ENCODE data around the gene FAM241B. TPM values are rescaled to one million over a fixed set of nuclear protein-coding genes. Genes with fewer than 3 reads are reported as not detected.

The FAM241B gene
- total RNA-seq, 1 experiment from 2014 or later, result 24.4 TPM

DNA sequence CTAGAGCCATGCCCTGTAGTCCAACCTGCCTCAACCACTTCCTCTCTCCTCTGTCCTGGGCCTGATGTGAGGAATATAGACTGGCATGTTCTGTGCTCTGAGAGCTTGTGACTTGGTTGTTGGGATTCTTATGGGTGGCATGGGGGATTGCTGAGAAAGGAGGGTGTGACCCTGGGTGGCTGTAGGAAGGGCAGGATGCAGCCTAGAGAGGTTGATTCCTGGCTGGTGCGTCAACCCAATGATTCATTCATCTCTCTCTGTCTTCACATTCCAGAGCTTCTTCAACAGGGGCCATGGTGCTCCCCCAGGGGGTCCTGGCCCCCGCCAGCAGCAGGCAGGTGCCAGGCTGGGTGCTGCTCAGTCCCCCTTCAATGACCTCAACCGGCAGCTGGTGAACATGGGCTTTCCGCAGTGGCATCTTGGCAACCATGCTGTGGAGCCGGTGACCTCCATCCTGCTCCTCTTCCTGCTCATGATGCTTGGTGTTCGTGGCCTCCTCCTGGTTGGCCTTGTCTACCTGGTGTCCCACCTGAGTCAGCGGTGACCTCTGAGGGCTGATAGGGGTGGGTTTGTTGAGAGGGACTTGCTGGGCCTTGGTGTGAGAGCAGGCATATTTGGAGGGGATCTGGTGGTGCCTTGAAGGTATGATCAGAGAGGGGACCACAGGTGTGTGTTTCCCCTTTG lies 2.6 kb downstream of the FAM241B start:
- H3K9me3 Mint-ChIP-seq, result no peaks in the 10 kb centered on the region
- H3K4me1 Mint-ChIP-seq, result peaks cover 18% of the 10 kb centered on the region
- TF ChIP-seq ZNF416 (CRISPR knock-in tag; IDR thresholded peaks at IDR 0.05) (no peak), JAZF1 (CRISPR knock-in tag; IDR thresholded peaks at IDR 0.05) (no peak), CREB1 (CRISPR knock-in tag; IDR thresholded peaks at IDR 0.05) (no peak), NFE2L1 (CRISPR knock-in tag; IDR thresholded peaks at IDR 0.05) (no peak)
- ChIA-PET POLR2A (no interaction called here), CTCF (interaction anchor here (1.6 to 2.2 kb wide), 2 partner anchors 117 to 224 kb away, joined by 5 to 7 read pairs; no protein-coding TSS in a partner anchor)
- peaks cover 17% of the 10 kb centered on the region for H3K36me3 Mint-ChIP-seq
- no peak for DNase-seq (ENCODE audit: low spot score)
- H3K4me3 Mint-ChIP-seq, result no peak overlapping the region
- peaks cover 15% of the 10 kb centered on the region for H3K27me3 Mint-ChIP-seq (ENCODE audit: low read depth)
- no peak for ATAC-seq
- H3K27ac Mint-ChIP-seq, result no peak overlapping the region

DNA sequence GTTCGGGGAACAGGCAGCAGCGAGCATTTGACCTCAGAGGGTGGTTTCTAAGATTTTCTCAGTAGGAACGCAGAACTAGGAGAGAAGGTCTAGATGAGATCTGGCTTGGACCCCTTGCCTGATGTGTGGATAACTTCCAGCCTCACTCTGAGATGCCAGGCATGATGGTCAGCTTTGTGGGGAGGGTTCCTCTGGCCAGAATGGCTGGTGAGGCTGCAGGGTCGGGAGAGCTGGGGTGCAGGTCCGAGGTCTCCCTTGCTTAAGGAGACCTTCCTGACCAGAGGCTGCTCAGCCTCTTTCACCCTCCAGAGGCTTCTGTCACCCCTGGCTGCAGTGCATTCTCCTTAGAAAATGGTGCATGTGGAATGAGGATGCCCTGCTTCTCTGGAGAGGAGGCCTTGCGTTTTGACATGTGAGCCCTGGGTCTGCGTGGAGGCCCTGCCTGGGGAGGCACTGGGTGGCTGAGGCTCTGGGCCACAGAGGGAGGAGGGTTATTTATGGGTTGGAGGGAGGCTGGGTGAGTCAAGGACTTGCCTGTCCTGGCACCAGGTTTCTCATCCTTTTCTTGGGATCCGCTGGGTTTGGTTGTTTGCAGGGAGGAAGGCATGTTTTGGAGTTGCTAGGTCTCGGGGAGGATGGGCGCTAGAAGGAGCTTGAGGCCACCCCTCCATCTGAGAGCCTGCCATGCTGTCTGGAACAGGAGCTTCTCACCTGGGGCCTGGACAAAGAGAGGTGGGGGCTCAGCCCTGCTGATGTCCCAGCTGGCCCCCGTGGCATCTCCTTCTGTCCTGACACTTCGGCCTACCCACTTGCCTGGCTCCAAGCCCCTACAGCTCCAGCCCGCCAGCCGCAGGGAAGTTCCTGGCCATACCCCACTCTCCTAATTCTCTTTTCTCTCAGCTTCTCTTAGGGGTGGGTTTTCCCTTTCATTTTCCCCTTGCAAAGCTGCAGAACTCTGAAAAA lies 3.9 kb downstream of the FAM241B start:
- Mint-ChIP-seq H3K9me3 (no peaks in the 10 kb centered on the region), H3K36me3 (peaks cover 17% of the 10 kb centered on the region), H3K4me1 (peaks cover 18% of the 10 kb centered on the region), H3K4me3 (no peak overlapping the region), H3K27me3 (ENCODE audit: low read depth) (peaks cover 4% of the 10 kb centered on the region), H3K27ac (no peak overlapping the region)
- ChIA-PET CTCF (interaction anchor here (1.2 to 15.6 kb wide), 7 partner anchors 12 to 227 kb away, joined by 3 to 511 read pairs (median 26); partner anchors contain the start of gene NEUROG3), POLR2A (interaction anchor here (3.4 kb wide), 1 partner anchor 118 kb away, joined by 19 read pairs; no protein-coding TSS in a partner anchor)
- ATAC-seq (no peak), DNase-seq (ENCODE audit: low spot score) (no peak)
- TF ChIP-seq USF2 (CRISPR knock-in tag; IDR thresholded peaks at IDR 0.05) (no peak), ZBTB21 (CRISPR knock-in tag; IDR thresholded peaks at IDR 0.05; ENCODE audit: borderline replicate concordance) (no peak), HMGXB4 (CRISPR knock-in tag; IDR thresholded peaks at IDR 0.05) (no peak), CBFB (CRISPR knock-in tag; IDR thresholded peaks at IDR 0.05; ENCODE audit: low read depth) (no peak)
- TF ChIP-seq, protein P1, sequence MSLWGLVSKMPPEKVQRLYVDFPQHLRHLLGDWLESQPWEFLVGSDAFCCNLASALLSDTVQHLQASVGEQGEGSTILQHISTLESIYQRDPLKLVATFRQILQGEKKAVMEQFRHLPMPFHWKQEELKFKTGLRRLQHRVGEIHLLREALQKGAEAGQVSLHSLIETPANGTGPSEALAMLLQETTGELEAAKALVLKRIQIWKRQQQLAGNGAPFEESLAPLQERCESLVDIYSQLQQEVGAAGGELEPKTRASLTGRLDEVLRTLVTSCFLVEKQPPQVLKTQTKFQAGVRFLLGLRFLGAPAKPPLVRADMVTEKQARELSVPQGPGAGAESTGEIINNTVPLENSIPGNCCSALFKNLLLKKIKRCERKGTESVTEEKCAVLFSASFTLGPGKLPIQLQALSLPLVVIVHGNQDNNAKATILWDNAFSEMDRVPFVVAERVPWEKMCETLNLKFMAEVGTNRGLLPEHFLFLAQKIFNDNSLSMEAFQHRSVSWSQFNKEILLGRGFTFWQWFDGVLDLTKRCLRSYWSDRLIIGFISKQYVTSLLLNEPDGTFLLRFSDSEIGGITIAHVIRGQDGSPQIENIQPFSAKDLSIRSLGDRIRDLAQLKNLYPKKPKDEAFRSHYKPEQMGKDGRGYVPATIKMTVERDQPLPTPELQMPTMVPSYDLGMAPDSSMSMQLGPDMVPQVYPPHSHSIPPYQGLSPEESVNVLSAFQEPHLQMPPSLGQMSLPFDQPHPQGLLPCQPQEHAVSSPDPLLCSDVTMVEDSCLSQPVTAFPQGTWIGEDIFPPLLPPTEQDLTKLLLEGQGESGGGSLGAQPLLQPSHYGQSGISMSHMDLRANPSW (CRISPR knock-in tag; conservative IDR thresholded peaks at IDR 0.05; ENCODE audit: low read depth), result no peak

DNA sequence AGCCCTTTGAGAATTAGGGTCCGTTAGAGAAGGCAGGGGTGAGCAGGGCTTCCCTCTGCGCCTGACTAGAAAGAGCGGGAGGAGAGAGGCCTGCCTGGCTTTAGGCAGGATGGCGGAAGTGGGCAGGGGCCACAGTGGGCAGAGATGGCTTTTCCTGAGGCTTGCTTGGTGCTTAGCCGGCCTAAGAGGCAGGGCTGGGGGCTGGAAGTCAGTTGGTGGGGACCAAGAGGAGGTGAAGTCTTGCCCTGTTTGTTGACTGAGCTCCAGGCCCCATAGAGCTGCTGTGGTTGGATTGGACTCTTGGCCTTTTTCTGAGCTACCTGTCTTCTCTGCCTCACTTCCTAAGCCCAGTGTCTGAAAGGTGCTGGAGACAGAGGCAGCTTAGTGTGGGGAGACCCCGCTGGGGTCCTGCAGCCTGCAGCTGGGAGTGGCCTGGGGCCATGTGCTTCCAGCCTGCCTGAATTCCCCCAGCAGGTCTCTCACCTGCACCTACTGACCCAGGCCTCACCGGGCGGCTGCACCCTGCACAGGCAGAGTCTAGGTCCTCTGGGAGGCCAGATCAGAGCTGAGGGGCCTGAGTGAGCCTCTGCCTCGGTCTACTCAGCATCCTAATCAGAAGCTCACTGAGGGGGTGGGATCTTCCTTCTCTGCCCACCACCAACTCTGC lies 4.8 kb downstream of the FAM241B start:
- H3K4me3 Mint-ChIP-seq, result no peak overlapping the region
- H3K9me3 Mint-ChIP-seq, result no peaks in the 10 kb centered on the region
- H3K36me3 Mint-ChIP-seq, result peaks cover 17% of the 10 kb centered on the region
- ChIA-PET POLR2A (interaction anchor here (0.5 to 3.4 kb wide), 2 partner anchors 53 to 119 kb away, joined by 3 to 19 read pairs; no protein-coding TSS in a partner anchor), CTCF (interaction anchor here (0.9 to 15.6 kb wide), 13 partner anchors 12 to 598 kb away, joined by 3 to 511 read pairs (median 24); partner anchors contain the start of genes NEUROG3 and PPA1)
- no peak for DNase-seq (ENCODE audit: low spot score)
- ATAC-seq, result no peak
- H3K27me3 Mint-ChIP-seq (ENCODE audit: low read depth), result no peaks in the 10 kb centered on the region
- peaks cover 19% of the 10 kb centered on the region for H3K4me1 Mint-ChIP-seq
- no peak overlapping the region for H3K27ac Mint-ChIP-seq
- no peak for TF ChIP-seq MYBL2 (CRISPR knock-in tag; IDR thresholded peaks at IDR 0.05)
- no peak for TF ChIP-seq CDX4 (CRISPR knock-in tag; IDR thresholded peaks at IDR 0.05; ENCODE audit: borderline replicate concordance)
- TF ChIP-seq TP53 (CRISPR knock-in tag; IDR thresholded peaks at IDR 0.05), result no peak
- TF ChIP-seq E2F1 (CRISPR knock-in tag; IDR thresholded peaks at IDR 0.05), result no peak
- TF ChIP-seq NFE2L1 (CRISPR knock-in tag; IDR thresholded peaks at IDR 0.05), result no peak
- TF ChIP-seq, protein P2, sequence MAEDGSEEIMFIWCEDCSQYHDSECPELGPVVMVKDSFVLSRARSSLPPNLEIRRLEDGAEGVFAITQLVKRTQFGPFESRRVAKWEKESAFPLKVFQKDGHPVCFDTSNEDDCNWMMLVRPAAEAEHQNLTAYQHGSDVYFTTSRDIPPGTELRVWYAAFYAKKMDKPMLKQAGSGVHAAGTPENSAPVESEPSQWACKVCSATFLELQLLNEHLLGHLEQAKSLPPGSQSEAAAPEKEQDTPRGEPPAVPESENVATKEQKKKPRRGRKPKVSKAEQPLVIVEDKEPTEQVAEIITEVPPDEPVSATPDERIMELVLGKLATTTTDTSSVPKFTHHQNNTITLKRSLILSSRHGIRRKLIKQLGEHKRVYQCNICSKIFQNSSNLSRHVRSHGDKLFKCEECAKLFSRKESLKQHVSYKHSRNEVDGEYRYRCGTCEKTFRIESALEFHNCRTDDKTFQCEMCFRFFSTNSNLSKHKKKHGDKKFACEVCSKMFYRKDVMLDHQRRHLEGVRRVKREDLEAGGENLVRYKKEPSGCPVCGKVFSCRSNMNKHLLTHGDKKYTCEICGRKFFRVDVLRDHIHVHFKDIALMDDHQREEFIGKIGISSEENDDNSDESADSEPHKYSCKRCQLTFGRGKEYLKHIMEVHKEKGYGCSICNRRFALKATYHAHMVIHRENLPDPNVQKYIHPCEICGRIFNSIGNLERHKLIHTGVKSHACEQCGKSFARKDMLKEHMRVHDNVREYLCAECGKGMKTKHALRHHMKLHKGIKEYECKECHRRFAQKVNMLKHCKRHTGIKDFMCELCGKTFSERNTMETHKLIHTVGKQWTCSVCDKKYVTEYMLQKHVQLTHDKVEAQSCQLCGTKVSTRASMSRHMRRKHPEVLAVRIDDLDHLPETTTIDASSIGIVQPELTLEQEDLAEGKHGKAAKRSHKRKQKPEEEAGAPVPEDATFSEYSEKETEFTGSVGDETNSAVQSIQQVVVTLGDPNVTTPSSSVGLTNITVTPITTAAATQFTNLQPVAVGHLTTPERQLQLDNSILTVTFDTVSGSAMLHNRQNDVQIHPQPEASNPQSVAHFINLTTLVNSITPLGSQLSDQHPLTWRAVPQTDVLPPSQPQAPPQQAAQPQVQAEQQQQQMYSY (CRISPR knock-in tag; IDR thresholded peaks at IDR 0.05), result no peak

Measured in WTC11 (cell line).